Upper lobe of left lung (tissue), 6 donors: ENCODE data around the gene MACC1. TPM values are rescaled to one million over a fixed set of nuclear protein-coding genes. Genes with fewer than 3 reads are reported as not detected.

ENCODE experiments used
- ATAC-seq, 2 donors: fragments of 200-7000 bp; cut with Tn5 transposase; one replicate each; pipeline ENCODE4 v1.9.1; 2022; ENCODE audit warnings: mild to moderate bottlenecking in 2 of 2, moderate library complexity in 2 of 2; ENCODE audit not compliant: low FRiP score in 2 of 2
- DNase-seq, 2 donors: peaks; one replicate each; pipeline ENCODE4 v3.0.0-alpha.2; 2019 to 2020
- H3K27ac ChIP-seq, 4 donors: fragments of 200-600 bp; sonication (generic); one replicate each; pipeline ENCODE4 v1.5.1; 2016 to 2019
- H3K27me3 ChIP-seq, 4 donors: fragments of 200-600 bp; sonication (generic); one replicate each; pipeline ENCODE4 v1.5.1; 2017 to 2019
- H3K36me3 ChIP-seq, 4 donors: fragments of 200-600 bp; sonication (generic); one replicate each; pipeline ENCODE4 v1.5.1; 2016 to 2019
- H3K4me1 ChIP-seq, 4 donors: fragments of 200-600 bp; sonication (generic); one replicate each; pipeline ENCODE4 v1.5.1; 2018 to 2019
- H3K4me3 ChIP-seq, 4 donors: fragments of 200-600 bp; sonication (generic); one replicate each; pipeline ENCODE4 v1.5.1; 2017 to 2019; ENCODE audit warnings: mild to moderate bottlenecking in 2 of 4, moderate library complexity in 1 of 4
- H3K9me3 ChIP-seq, 4 donors: fragments of 200-600 bp; sonication (generic); one replicate each; pipeline ENCODE4 v1.5.1; 2018 to 2019
- CTCF ChIP-seq, 6 experiments: fragments of 450-650 bp in 4 of 6; fragments of 200-600 bp in 2 of 6; sonication (generic) in 2 of 6; IDR thresholded peaks; one replicate each; pipeline ENCODE4 v1.5.1; 2016 to 2019; ENCODE audit warnings: antibody characterized with exemption in 6 of 6
- EP300 ChIP-seq, 4 donors: sonication (generic); formaldehyde crosslinking; IDR thresholded peaks; one replicate each; pipeline ENCODE4 v1.5.1; 2017; ENCODE audit warnings: antibody characterized with exemption in 4 of 4, control low read depth in 2 of 4
- POLR2A ChIP-seq, 4 donors: fragments of 450-650 bp; IDR thresholded peaks; one replicate each; pipeline ENCODE4 v1.5.1; 2016 to 2017; ENCODE audit warnings: antibody characterized with exemption in 4 of 4, mild to moderate bottlenecking in 2 of 4
- POLR2AphosphoS5 ChIP-seq, 2 donors: sonication (generic); formaldehyde crosslinking; IDR thresholded peaks; one replicate each; pipeline ENCODE4 v1.5.1; 2017; ENCODE audit warnings: antibody characterized with exemption in 2 of 2
- WGBS, 2 donors: methylation state at CpG; one replicate each; pipeline ENCODE4 v1.1.5; 2017 to 2018; 5-methylcytosine and 5-hydroxymethylcytosine counted together
- total RNA-seq, 6 donors: library from RNA; depleted of rRNA in 4 of 6; stranded (reverse); fragments of >200 nt in 4 of 6; gene quantifications; one replicate each; pipeline versions ENCODE4 v1.1.0 to v1.2.1, GENCODE V29; 2016 to 2021
- donor health status: DM: no; HTN: no; CAD: no; lungs with moderate emphysema.
- donor health status: DM: no; HTN: yes; CAD: no; lungs with severe emphysema.

The MACC1 gene
- total RNA-seq, 6 donors from 2014 or later: 10.5 to 86.5 (median 24.3) TPM

DNA sequence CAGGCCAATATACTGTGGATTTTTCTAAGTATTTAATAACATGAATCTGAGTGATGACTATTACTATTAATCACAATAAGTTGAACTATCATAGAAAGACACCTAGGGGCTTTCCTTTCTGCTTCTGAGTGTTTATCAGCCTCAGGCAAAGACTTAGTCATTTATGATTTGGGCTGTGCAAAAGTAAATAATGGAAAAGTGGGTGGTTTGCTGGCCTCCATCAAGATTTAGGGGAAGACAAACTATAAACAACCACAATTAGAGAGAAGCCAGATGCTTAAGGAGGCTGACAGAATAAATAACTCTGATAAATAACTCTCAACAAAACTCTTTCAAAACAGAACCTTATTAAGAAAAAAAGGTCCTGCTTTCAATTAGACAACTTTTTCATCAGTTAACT is 64.7 kb downstream of the MACC1 start:
- no peaks in the 10 kb centered on the region for H3K9me3 ChIP-seq
- DNase-seq (no peak), ATAC-seq (no peak)
- no peaks in the 10 kb centered on the region for H3K36me3 ChIP-seq
- TF ChIP-seq EP300 (IDR thresholded peaks at IDR 0.05) (no peak), POLR2AphosphoS5 (IDR thresholded peaks at IDR 0.05) (no peak), CTCF (IDR thresholded peaks at IDR 0.05) (no peak), POLR2A (IDR thresholded peaks at IDR 0.05) (no peak)
- no peaks in the 10 kb centered on the region for H3K4me1 ChIP-seq
- H3K27me3 ChIP-seq: no peaks in the 10 kb centered on the region
- H3K27ac ChIP-seq: no peak overlapping the region
- H3K4me3 ChIP-seq: no peak overlapping the region

DNA sequence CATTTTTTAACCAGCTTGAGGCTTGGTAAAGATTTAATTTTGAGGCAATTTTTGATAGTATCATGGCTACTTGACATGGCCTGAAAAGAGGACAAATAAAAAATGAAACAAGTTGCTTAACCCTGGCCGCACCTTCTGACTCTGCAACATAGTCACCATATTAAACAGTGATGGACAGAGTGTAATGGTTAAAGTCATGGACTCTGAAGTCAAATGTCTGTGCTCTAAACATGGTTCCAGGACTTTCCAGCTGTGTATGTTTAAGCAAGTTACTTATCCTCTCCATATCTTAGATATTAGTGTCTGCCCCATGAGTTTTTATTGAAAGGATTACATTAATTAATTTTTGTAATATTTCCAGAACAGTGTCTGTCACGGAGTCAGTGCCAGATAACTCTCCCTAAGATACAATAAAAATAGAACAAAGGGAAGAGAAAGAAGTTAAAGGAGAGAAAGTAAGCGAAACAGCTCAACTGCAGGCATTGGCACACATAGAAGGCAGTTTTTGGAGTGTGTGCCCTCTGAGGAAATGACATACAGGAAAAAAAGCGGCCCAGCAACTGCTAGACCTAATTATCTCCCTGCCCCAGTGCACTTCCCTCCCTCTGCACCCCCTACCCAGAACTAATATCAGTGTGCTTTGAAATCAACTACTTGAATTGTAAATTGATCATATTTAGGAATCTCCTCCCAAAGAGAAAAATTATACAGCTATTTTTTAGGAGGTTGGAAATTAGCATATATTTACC is 65.3 kb downstream of the MACC1 start:
- TF ChIP-seq EP300 (IDR thresholded peaks at IDR 0.05): no peak
- TF ChIP-seq CTCF (IDR thresholded peaks at IDR 0.05): no peak
- TF ChIP-seq POLR2A (IDR thresholded peaks at IDR 0.05): no peak
- TF ChIP-seq POLR2AphosphoS5 (IDR thresholded peaks at IDR 0.05): no peak
- no peak for ATAC-seq
- H3K4me1 ChIP-seq: no peaks in the 10 kb centered on the region
- WGBS, 2 donors: 51 to 63% methylated on average over 4 of the region's 4 CpGs
- no peak overlapping the region for H3K4me3 ChIP-seq
- no peaks in the 10 kb centered on the region for H3K9me3 ChIP-seq
- no peaks in the 10 kb centered on the region for H3K27me3 ChIP-seq
- no peaks in the 10 kb centered on the region for H3K36me3 ChIP-seq
- no peak overlapping the region for H3K27ac ChIP-seq
- DNase-seq: no peak

DNA sequence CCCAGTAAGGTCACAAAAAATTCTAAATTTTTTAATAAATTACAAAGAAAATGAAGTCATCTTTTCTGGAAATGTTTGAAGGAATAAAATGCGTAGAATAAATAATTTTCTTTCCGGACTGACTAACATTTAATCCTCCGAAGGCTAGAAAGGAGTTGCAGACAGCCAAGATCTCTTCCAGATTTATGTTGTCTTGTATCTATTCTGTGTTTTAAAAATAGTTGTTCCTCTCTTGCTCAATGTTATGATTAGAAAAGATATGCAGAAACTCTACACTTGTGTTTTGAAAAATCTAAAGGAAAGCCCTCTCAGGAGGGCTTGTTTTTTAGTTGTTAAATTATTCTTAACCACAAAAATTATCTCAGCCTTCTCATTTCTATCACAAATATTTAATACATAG is 70.7 kb downstream of the MACC1 start:
- no peak for DNase-seq

DNA sequence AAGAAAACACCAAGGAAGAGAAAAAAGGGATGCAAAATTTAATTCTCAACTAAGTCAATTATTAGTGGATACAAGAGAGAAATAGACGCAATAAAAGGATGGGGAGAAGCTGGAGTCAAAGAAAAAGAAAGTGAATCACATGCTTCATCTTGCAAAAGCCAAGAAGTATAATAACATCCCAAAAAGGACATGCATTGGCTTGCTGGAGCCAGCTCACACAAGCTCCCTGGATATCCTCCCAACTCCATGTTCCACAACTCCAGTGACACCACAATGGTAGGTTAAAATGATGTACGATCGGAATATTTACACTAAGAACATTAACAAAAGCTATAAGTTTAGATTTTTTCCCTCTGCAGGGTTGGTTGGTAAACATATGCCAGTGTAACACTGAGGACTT is 72.4 kb downstream of the MACC1 start:
- Histone ChIP-seq H3K4me1 (no peaks in the 10 kb centered on the region), H3K9me3 (no peaks in the 10 kb centered on the region), H3K4me3 (no peak overlapping the region), H3K36me3 (no peaks in the 10 kb centered on the region), H3K27me3 (no peaks in the 10 kb centered on the region), H3K27ac (no peak overlapping the region)
- 82 to 88% methylated on average over 3 of the region's 3 CpGs for WGBS, 2 donors
- no peak for DNase-seq
- no peak for TF ChIP-seq POLR2A (IDR thresholded peaks at IDR 0.05)
- TF ChIP-seq POLR2AphosphoS5 (IDR thresholded peaks at IDR 0.05): no peak
- no peak for TF ChIP-seq CTCF (IDR thresholded peaks at IDR 0.05)
- TF ChIP-seq EP300 (IDR thresholded peaks at IDR 0.05): no peak
- no peak for ATAC-seq

More for the DNA sequence above, 70.7 kb downstream of the MACC1 start:
- H3K4me1 ChIP-seq: no peaks in the 10 kb centered on the region
- no peak overlapping the region for H3K4me3 ChIP-seq
- no peaks in the 10 kb centered on the region for H3K27me3 ChIP-seq
- no peak overlapping the region for H3K27ac ChIP-seq
- no peaks in the 10 kb centered on the region for H3K36me3 ChIP-seq
- peak in 1 of 2 donors; percentile 75 for ATAC-seq
- TF ChIP-seq CTCF (IDR thresholded peaks at IDR 0.05): no peak
- TF ChIP-seq POLR2A (IDR thresholded peaks at IDR 0.05): no peak
- no peak for TF ChIP-seq POLR2AphosphoS5 (IDR thresholded peaks at IDR 0.05)
- no peak for TF ChIP-seq EP300 (IDR thresholded peaks at IDR 0.05)
- WGBS, 2 donors: 67 to 75% methylated on average over 3 of the region's 3 CpGs
- no peaks in the 10 kb centered on the region for H3K9me3 ChIP-seq

DNA sequence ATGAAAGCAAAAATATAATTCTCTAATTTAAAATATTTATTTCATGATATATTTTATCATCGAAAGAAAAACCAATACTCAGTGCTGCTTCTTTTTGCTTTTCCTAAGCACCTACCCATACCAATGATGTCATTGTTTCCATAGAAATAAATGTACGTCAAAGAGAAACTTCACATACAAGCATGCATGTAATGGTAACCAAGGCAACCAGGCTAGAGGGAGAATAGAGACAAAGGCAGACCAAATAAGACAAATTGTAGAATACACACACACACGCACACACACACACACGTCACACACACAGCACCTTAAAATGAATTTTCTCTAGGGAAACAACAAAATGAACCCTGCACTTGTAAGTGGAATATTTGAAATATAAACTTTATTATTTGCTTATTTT is 75.5 kb downstream of the MACC1 start:
- Histone ChIP-seq H3K9me3 (no peaks in the 10 kb centered on the region), H3K27ac (no peak overlapping the region), H3K4me1 (no peaks in the 10 kb centered on the region), H3K27me3 (no peaks in the 10 kb centered on the region), H3K36me3 (no peaks in the 10 kb centered on the region), H3K4me3 (no peak overlapping the region)
- DNase-seq (no peak), ATAC-seq (no peak)
- WGBS, 2 donors: 70 to 77% methylated on average over 4 of the region's 4 CpGs
- TF ChIP-seq CTCF (IDR thresholded peaks at IDR 0.05): no peak
- TF ChIP-seq POLR2A (IDR thresholded peaks at IDR 0.05): no peak
- no peak for TF ChIP-seq EP300 (IDR thresholded peaks at IDR 0.05)
- no peak for TF ChIP-seq POLR2AphosphoS5 (IDR thresholded peaks at IDR 0.05)
